ENCODE data around the gene VAC14.

- TF ChIP-seq CTCF (IDR thresholded peaks at IDR 0.05) (no peak), POLR2A (IDR thresholded peaks at IDR 0.05) (no peak)
Observed at GRCh38 chr16:70758786-70759185, 42.2 kb downstream of the VAC14 start.
